ENCODE measurements around the gene SBK1.

- TF ChIP-seq POLR2A (IDR thresholded peaks at IDR 0.05) (no peak), CTCF (IDR thresholded peaks at IDR 0.05) (no peak), EP300 (IDR thresholded peaks at IDR 0.05) (no peak), POLR2AphosphoS5 (IDR thresholded peaks at IDR 0.05) (no peak)
These were observed 1.5 kb upstream of the SBK1 start for GRCh38 chr16:28290859-28291254.

Measured in upper lobe of left lung (tissue), 4 donors.